Stimulated activated CD4-positive, alpha-beta T cell treated with anti-CD3 and anti-CD28 coated beads, Interleukin-4, amount 100 ng/mL, for 1 hour (primary cell): ENCODE data around the gene NPRL2.

Source experiments
- DNase-seq: peaks from one replicate; pipeline ENCODE4 v3.0.0-alpha.2; 2020

The NPRL2 gene

GRCh38 chr3:50347187-50347813 is 3.3 kb downstream of the NPRL2 start:
- DNase-seq: peak; percentile 71

- DNase-seq: peak; percentile 73
Measured at GRCh38 chr3:50345586-50346234, 4.9 kb downstream of the NPRL2 start, which contains the start of gene ZMYND10. Gene ZMYND10, minus strand, starts transcription at chr3:50345732. Its CDS starts 153 bp downstream, at chr3:50345579.

GRCh38 chr3:50345008-50345407 is 5.6 kb downstream of the NPRL2 start:
- no peak for DNase-seq

GRCh38 chr3:50342813-50343633 is 7.6 kb downstream of the NPRL2 start:
- no peak for DNase-seq

GRCh38 chr3:50341996-50342650 is 8.5 kb downstream of the NPRL2 start:
- no peak for DNase-seq

- no peak for DNase-seq
Measured at GRCh38 chr3:50341537-50341936, 9.0 kb downstream of the NPRL2 start.

GRCh38 chr3:50340448-50341329 is 9.9 kb downstream of the NPRL2 start, which contains the start of gene RASSF1:
Gene RASSF1, minus strand, starts transcription at chr3:50340836. Its CDS starts 31 bp downstream, at chr3:50340805.
- peak; percentile 62 for DNase-seq

- no peak for DNase-seq
Measured at GRCh38 chr3:50340147-50340447, 10.5 kb downstream of the NPRL2 start.

- no peak for DNase-seq
Measured at GRCh38 chr3:50339485-50340146, 11.0 kb downstream of the NPRL2 start.

GRCh38 chr3:50338965-50339364 is 11.6 kb downstream of the NPRL2 start:
- DNase-seq: no peak

GRCh38 chr3:50337175-50337861 is 13.3 kb downstream of the NPRL2 start:
- peak; percentile 93 for DNase-seq

- no peak for DNase-seq
Measured at GRCh38 chr3:50336452-50337174, 14.0 kb downstream of the NPRL2 start.

GRCh38 chr3:50334339-50335075 is 16.1 kb downstream of the NPRL2 start:
- DNase-seq: no peak

- no peak for DNase-seq
Measured at GRCh38 chr3:50333744-50334328, 16.7 kb downstream of the NPRL2 start.

GRCh38 chr3:50331364-50331907 is 19.1 kb downstream of the NPRL2 start:
- DNase-seq: no peak

- DNase-seq: no peak
Measured at GRCh38 chr3:50330330-50330729, 20.2 kb downstream of the NPRL2 start.

- peak; percentile 95 for DNase-seq
Measured at GRCh38 chr3:50327943-50328691, 22.5 kb downstream of the NPRL2 start, which contains the start of gene TUSC2. Gene TUSC2, minus strand, starts transcription at chr3:50328223. Its CDS starts 124 bp downstream, at chr3:50328099.

- DNase-seq: no peak
Measured at GRCh38 chr3:50327129-50327528, 23.4 kb downstream of the NPRL2 start.
